ENCODE results near the gene EEFSEC. TPM values are rescaled to one million over a fixed set of nuclear protein-coding genes. Genes with fewer than 3 reads are reported as not detected.

The EEFSEC gene
- total RNA-seq = 2.1 and 2.3 TPM in 2 replicates

GRCh38 chr3:128153156-128154041 lies at the start of gene EEFSEC:
TSS of gene EEFSEC (plus strand) at chr3:128153481. CDS start at chr3:128153508, 27 bp downstream.

DNA sequence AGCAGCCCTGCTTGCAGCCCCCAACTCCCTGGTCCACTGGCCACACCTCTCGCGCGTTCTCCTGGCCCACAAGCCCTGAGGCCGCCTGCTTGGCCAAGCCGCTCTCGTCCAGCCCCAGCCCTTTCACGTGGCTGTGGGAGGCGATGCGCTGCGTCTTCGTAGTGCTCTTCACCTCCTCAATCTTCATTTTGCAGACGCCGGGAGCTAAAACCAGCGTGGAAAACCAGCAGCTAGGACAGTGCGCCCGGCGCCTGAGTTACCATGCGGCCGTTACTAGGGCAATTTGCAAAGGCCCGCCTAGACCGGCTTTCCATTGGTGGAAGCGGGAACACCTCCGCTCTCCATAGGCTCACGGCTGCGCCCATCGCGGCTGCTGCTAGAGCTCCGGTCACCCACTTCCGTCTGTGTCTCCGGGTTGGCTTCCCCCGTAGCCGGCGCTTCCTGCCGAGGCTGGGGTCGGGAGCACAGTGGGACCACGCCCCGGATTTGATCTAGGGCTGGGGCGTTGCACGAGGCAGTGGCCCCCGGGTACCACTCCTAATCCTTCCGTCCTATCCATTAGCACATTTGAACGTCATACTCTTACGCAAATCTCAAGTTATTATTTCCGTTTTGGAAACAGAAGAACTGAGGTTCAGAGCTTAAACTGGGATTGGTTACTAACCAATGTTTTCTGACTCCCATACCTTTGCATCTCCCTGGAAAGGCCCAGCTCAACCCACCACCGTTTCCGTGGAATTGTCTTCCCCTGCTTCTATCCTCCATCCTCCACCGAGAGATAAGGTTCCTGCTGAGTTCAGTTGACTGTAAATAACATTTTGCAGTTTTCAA lies 29.5 kb upstream of the EEFSEC start, which contains the start of gene RUVBL1:
Gene RUVBL1 (minus strand): TSS at position 275 of the 831 bp plus-strand sequence. CDS start 88 bp downstream, at position 187.

Other genes with a start within 250 kb of the EEFSEC start
- not detected in 2 replicates for gene KBTBD12, start 238.2 kb upstream of the EEFSEC start, total RNA-seq
- 196 and 222 TPM in 2 replicates for gene SEC61A1, start 101.0 kb upstream of the EEFSEC start, total RNA-seq
- gene RUVBL1, start 29.7 kb upstream of the EEFSEC start, total RNA-seq = 48.9 and 58.2 TPM in 2 replicates

Data from dermis lymphatic vessel endothelial cell (primary cell).